ENCODE measurements around the gene NFATC1.

DNA sequence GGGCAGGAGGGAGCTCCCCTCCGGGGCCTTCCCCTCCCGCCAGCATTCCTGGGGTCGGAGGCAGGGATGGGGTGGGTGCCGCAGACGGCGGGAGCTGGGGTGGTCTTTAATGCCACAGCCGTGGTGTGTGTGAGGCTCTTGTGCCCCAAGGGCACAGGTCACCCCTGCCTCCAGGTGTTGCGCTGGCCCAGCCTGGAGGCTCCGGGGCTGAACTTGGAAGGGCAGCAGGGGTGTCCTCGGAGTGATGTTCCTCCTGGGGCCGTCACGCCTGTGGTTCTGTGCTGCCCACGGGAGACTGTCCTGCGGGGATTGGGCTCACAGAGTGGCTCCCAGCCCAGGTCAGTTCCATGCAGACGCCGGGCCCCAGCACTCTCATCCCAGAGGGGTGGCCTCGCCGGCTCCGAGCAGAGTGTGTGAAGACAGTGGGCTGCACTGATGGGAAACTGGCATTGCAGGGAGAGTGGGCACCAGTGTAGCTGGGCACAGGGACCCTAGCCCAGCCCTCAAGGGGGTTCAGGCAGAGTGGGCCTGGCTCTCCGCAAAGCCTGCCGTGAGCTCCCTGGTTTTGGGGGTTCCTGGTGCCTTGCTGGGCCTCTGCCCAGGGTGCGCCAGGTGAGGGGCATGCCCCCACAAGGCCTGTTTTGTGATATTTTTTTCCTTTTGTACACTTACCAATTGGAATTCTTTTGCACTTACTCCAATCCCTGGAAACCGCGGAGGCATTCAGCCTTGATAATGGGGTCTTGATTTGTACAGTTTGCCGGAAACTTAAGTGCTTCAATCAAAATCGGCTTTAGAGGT, 56.7 kb downstream of the NFATC1 start:
- TF ChIP-seq, protein P1, sequence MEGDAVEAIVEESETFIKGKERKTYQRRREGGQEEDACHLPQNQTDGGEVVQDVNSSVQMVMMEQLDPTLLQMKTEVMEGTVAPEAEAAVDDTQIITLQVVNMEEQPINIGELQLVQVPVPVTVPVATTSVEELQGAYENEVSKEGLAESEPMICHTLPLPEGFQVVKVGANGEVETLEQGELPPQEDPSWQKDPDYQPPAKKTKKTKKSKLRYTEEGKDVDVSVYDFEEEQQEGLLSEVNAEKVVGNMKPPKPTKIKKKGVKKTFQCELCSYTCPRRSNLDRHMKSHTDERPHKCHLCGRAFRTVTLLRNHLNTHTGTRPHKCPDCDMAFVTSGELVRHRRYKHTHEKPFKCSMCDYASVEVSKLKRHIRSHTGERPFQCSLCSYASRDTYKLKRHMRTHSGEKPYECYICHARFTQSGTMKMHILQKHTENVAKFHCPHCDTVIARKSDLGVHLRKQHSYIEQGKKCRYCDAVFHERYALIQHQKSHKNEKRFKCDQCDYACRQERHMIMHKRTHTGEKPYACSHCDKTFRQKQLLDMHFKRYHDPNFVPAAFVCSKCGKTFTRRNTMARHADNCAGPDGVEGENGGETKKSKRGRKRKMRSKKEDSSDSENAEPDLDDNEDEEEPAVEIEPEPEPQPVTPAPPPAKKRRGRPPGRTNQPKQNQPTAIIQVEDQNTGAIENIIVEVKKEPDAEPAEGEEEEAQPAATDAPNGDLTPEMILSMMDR (IDR thresholded peaks at IDR 0.05), result no peak
- TF ChIP-seq POLR2A (IDR thresholded peaks at IDR 0.05), result no peak
